GM19023 (cell line): Measurements from ENCODE around the gene RAB6B.

Experiments
- ATAC-seq: cut with Tn5 transposase; IDR thresholded peaks from one replicate; pipeline ENCODE4 v1.9.1; 2021; ENCODE audit warnings: mild to moderate bottlenecking, moderate library complexity; ENCODE audit not compliant: unreplicated experiment

RAB6B gene

GRCh38 chr3:133860519-133860918, 35.2 kb downstream of the RAB6B start:
- no peak for ATAC-seq

- no peak for ATAC-seq
These were observed 36.1 kb downstream of the RAB6B start for GRCh38 chr3:133859381-133860234.

GRCh38 chr3:133857767-133858166, 37.9 kb downstream of the RAB6B start:
- no peak for ATAC-seq

- ATAC-seq: no peak
These were observed 39.4 kb downstream of the RAB6B start for GRCh38 chr3:133856316-133856715.

- no peak for ATAC-seq
These were observed 39.9 kb downstream of the RAB6B start for GRCh38 chr3:133855772-133856171.

- ATAC-seq: no peak
These were observed 40.7 kb downstream of the RAB6B start for GRCh38 chr3:133855002-133855370.

- no peak for ATAC-seq
These were observed 41.2 kb downstream of the RAB6B start for GRCh38 chr3:133854264-133855001.

- ATAC-seq: no peak
These were observed 41.8 kb downstream of the RAB6B start for GRCh38 chr3:133853925-133854227.

GRCh38 chr3:133853063-133853924, 42.4 kb downstream of the RAB6B start:
- no peak for ATAC-seq

GRCh38 chr3:133851931-133852330, 43.8 kb downstream of the RAB6B start:
- no peak for ATAC-seq

GRCh38 chr3:133851266-133851906, 44.3 kb downstream of the RAB6B start:
- no peak for ATAC-seq

- no peak for ATAC-seq
These were observed 45.6 kb downstream of the RAB6B start for GRCh38 chr3:133850034-133850433.

- no peak for ATAC-seq
These were observed 46.3 kb downstream of the RAB6B start for GRCh38 chr3:133849346-133849745.

GRCh38 chr3:133845127-133845526, 50.6 kb downstream of the RAB6B start:
- no peak for ATAC-seq

GRCh38 chr3:133843634-133844033, 52.0 kb downstream of the RAB6B start:
- ATAC-seq: no peak

GRCh38 chr3:133842158-133842557, 53.5 kb downstream of the RAB6B start:
- no peak for ATAC-seq

GRCh38 chr3:133841196-133841595, 54.5 kb downstream of the RAB6B start:
- no peak for ATAC-seq

- no peak for ATAC-seq
These were observed 54.9 kb downstream of the RAB6B start for GRCh38 chr3:133840767-133841166.

- ATAC-seq: no peak
These were observed 55.5 kb downstream of the RAB6B start for GRCh38 chr3:133840055-133840737.
